H1 (cell line): ENCODE measurements around the gene CHST8. TPM values are rescaled to one million over a fixed set of nuclear protein-coding genes. Genes with fewer than 3 reads are reported as not detected.
A peak's percentile ranks its signal among the peaks of the same experiment; 100 is the strongest.

ENCODE experiments used
- ASH2L ChIP-seq: fragments of 200-600, 300-600 bp; sonication (generic); IDR thresholded peaks from one replicate; pipeline ENCODE4 v1.7.1; 2017; ENCODE audit warnings: low read length
- ATF3 ChIP-seq: IDR thresholded peaks from 2 replicates; pipeline ENCODE4 v1.6.1; 2011; ENCODE audit warnings: low read depth, mild to moderate bottlenecking, low read length; ENCODE audit not compliant: insufficient read depth
- CREB1 ChIP-seq: IDR thresholded peaks from 2 replicates; pipeline ENCODE4 v1.6.1; 2012; ENCODE audit warnings: inconsistent platforms
- CTCF ChIP-seq, 3 experiments: IDR thresholded peaks; 1 replicate in 2 of 3; 2 replicates in 1 of 3; pipeline versions ENCODE4 v1.5.1 to v1.6.1; 2011; ENCODE audit warnings: low read length in 3 of 3, mild to moderate bottlenecking in 3 of 3, inconsistent platforms in 2 of 3, low read depth in 1 of 3, moderate library complexity in 1 of 3; ENCODE audit not compliant: insufficient read depth in 1 of 3; ENCODE audit errors: control extremely low read depth in 1 of 3
- E2F6 ChIP-seq: IDR thresholded peaks from 2 replicates; pipeline ENCODE4 v1.6.1; 2012; ENCODE audit warnings: inconsistent platforms
- EGR1 ChIP-seq: IDR thresholded peaks from 2 replicates; pipeline ENCODE4 v1.6.1; 2011; ENCODE audit warnings: low read depth, low read length, borderline replicate concordance
- EP300 ChIP-seq, 2 experiments: IDR thresholded peaks; 1 replicate in 1 of 2; 2 replicates in 1 of 2; pipeline ENCODE4 v1.6.1; 2011 to 2012; ENCODE audit warnings: low read depth in 2 of 2, low read length in 2 of 2, mild to moderate bottlenecking in 2 of 2, borderline replicate concordance in 1 of 2, inconsistent platforms in 1 of 2, moderate library complexity in 1 of 2
- HDAC6 ChIP-seq: IDR thresholded peaks from one replicate; pipeline ENCODE4 v1.7.1; 2012; ENCODE audit warnings: low read depth, mild to moderate bottlenecking, inconsistent platforms, low read length, moderate library complexity
- KDM4A ChIP-seq: IDR thresholded peaks from one replicate; pipeline ENCODE4 v1.7.1; 2012; ENCODE audit warnings: low read depth, mild to moderate bottlenecking, moderate library complexity, low read length, inconsistent platforms; ENCODE audit not compliant: severe bottlenecking
- MAX ChIP-seq: IDR thresholded peaks from 2 replicates; pipeline ENCODE4 v1.6.1; 2012; ENCODE audit warnings: inconsistent platforms
- POLR2A ChIP-seq, 2 experiments: IDR thresholded peaks; 1 replicate in 1 of 2; 2 replicates in 1 of 2; pipeline ENCODE4 v1.6.1; 2011; ENCODE audit warnings: low read depth in 2 of 2, low read length in 2 of 2, mild to moderate bottlenecking in 2 of 2; ENCODE audit errors: control extremely low read depth in 1 of 2
- POLR2AphosphoS5 ChIP-seq: IDR thresholded peaks from 2 replicates; pipeline ENCODE4 v1.6.1; 2011; ENCODE audit warnings: low read depth, low read length
- SP1 ChIP-seq: IDR thresholded peaks from 2 replicates; pipeline ENCODE4 v1.6.1; 2011; ENCODE audit warnings: low read depth, low read length
- SP2 ChIP-seq: IDR thresholded peaks from 2 replicates; pipeline ENCODE4 v1.6.1; 2012; ENCODE audit warnings: mild to moderate bottlenecking, low read length, inconsistent platforms
- SP4 ChIP-seq: IDR thresholded peaks from 2 replicates; pipeline ENCODE4 v1.6.1; 2012; ENCODE audit warnings: low read length, inconsistent platforms
- TCF12 ChIP-seq: IDR thresholded peaks from 2 replicates; pipeline ENCODE4 v1.6.1; 2011; ENCODE audit warnings: low read depth, mild to moderate bottlenecking, low read length
- USF2 ChIP-seq: IDR thresholded peaks from 2 replicates; pipeline ENCODE4 v1.6.1; 2011; ENCODE audit warnings: low read length, improper control_type of control experiment
- polyA plus RNA-seq, 7 experiments: library from polyadenylated mRNA; depleted of rRNA in 3 of 7; stranded (reverse) in 5 of 7; unstranded in 2 of 7; fragments of >200 nt in 5 of 7; fragments of 200-250 nt in 2 of 7; gene quantifications; 1 replicate in 5 of 7; 2 replicates in 1 of 7; 4 replicates in 1 of 7; pipeline versions ENCODE4 v1.2.1 to v1.2.3, GENCODE V29; 2011 to 2013; ENCODE audit warnings: missing spikeins in 2 of 7, mixed read lengths in 2 of 7
- total RNA-seq: library from RNA; stranded (reverse); fragmentation: NEBNext Ultra II Directional; extraction: Animal tissue kit (Norgen Biotek cat#: 25700); gene quantifications from 2 replicates; pipeline ENCODE4 v1.2.1, GENCODE V29; 2021

Gene CHST8
- total and polyA plus RNA-seq, 2 of the 8 experiments (the other 6 are each of a cell fraction or from before 2014, with no cell fraction given), result 10.8 to 28.2 TPM

GRCh38 chr19:33795370-33796163 lies 173.8 kb downstream of the CHST8 start (continued):
- TF ChIP-seq USF2, result no peak
- TF ChIP-seq CTCF (IDR thresholded peaks at IDR 0.05; ENCODE audit: control extremely low read depth in 1 of 3, insufficient read depth in 1 of 3, low read depth in 1 of 3, low read length in 3 of 3), result peak; percentile 57 to 93 (median 61)
- no peak for TF ChIP-seq ATF3
- no peak for TF ChIP-seq SP4
- TF ChIP-seq POLR2A (IDR thresholded peaks at IDR 0.05; ENCODE audit: control extremely low read depth in 1 of 2, low read depth in 2 of 2, low read length in 2 of 2), result peak; percentile 61 to 76
- TF ChIP-seq SP2, result no peak
- TF ChIP-seq E2F6, result 0 out of 2 replicates have a peak, but pooled peaks have one; percentile 8
- TF ChIP-seq HDAC6, result no peak
- TF ChIP-seq ASH2L, result no peak
- TF ChIP-seq POLR2AphosphoS5, result peak; percentile 49; the same call in 1 of the 2 replicates
- TF ChIP-seq TCF12, result no peak
- TF ChIP-seq KDM4A, result peak; percentile 47
- peak; percentile 73 for TF ChIP-seq CREB1
- 0 out of 2 replicates have a peak, but pooled peaks have one; percentile 10 for TF ChIP-seq EGR1
- TF ChIP-seq SP1, result no peak
- peak; percentile 66 for TF ChIP-seq MAX
- peak in 1 of 2 experiments; percentile 96; a peak in 1 of 3 replicates for TF ChIP-seq EP300 (IDR thresholded peaks at IDR 0.05; ENCODE audit: borderline replicate concordance in 1 of 2, low read depth in 2 of 2, low read length in 2 of 2)
